HL-60 (cell line): ENCODE measurements around the gene BSG.

Experiments used
- DNase-seq, 2 experiments: peaks; one replicate each; pipeline ENCODE4 v3.0.0-alpha.2; 2010 to 2020; ENCODE audit warnings: low read depth in 1 of 2, low spot score in 1 of 2
- H3K27ac ChIP-seq: fragments of 250-450 bp; sonication (Bioruptor Pico); replicated peaks from 2 replicates; pipeline ENCODE4 v1.5.1; 2020; ENCODE audit warnings: mild to moderate bottlenecking, moderate library complexity
- H3K27me3 ChIP-seq: fragments of 250-450 bp; sonication (Bioruptor Pico); 2 replicates; pipeline ENCODE4 v1.5.1; 2021; ENCODE audit warnings: mild to moderate bottlenecking, moderate library complexity; ENCODE audit not compliant: insufficient read depth, poor library complexity, severe bottlenecking
- H3K4me3 ChIP-seq: replicated peaks from 2 replicates; pipeline ENCODE4 v1.5.1; 2011; ENCODE audit warnings: mild to moderate bottlenecking, control low read depth, low read length; ENCODE audit not compliant: insufficient read depth
- GABPA ChIP-seq: IDR thresholded peaks from 2 replicates; pipeline ENCODE4 v1.6.1; 2012; ENCODE audit warnings: low read depth
- POLR2AphosphoS5 ChIP-seq: IDR thresholded peaks from 2 replicates; pipeline ENCODE4 v1.6.1; 2012; ENCODE audit warnings: low read depth
- SPI1 ChIP-seq: IDR thresholded peaks from 2 replicates; pipeline ENCODE4 v1.6.1; 2012; ENCODE audit warnings: low read depth, mild to moderate bottlenecking, borderline replicate concordance
- TF ChIP-seq, protein P1 (sequence below): IDR thresholded peaks from one replicate; pipeline ENCODE4 v1.5.1; 2011; ENCODE audit warnings: low read length, control low read depth, inconsistent platforms; ENCODE audit not compliant: insufficient read depth
- TF ChIP-seq, protein P2 (sequence below): IDR thresholded peaks from 2 replicates; pipeline ENCODE4 v1.6.1; 2012; ENCODE audit warnings: low read depth; ENCODE audit not compliant: insufficient replicate concordance

Gene BSG

DNA sequence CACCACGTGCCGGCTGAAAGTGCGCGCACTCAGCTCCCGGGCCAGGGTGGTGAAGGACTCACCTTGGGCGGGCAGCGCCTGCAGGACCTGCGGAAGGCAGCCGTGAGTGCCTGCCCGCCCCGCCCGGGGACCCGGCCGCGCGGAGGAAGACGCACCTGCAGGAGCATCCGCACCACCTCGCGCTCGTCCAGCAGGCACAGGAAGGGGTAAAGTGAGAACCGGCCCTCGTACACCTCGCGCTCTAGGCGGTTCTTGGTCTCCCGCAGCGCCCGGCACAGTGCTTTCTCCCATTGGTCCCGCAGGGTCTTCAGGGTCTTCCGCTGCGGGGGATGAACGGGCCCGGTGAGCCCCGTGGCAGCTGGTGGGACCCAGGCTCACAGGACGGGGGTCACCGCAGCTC lies 50.3 kb downstream of the BSG start:
- H3K4me3 ChIP-seq: no peak overlapping the region
- H3K27ac ChIP-seq: no peak overlapping the region
- no peaks in the 10 kb centered on the region for H3K27me3 ChIP-seq
- no peak for TF ChIP-seq SPI1
- TF ChIP-seq, protein P1, sequence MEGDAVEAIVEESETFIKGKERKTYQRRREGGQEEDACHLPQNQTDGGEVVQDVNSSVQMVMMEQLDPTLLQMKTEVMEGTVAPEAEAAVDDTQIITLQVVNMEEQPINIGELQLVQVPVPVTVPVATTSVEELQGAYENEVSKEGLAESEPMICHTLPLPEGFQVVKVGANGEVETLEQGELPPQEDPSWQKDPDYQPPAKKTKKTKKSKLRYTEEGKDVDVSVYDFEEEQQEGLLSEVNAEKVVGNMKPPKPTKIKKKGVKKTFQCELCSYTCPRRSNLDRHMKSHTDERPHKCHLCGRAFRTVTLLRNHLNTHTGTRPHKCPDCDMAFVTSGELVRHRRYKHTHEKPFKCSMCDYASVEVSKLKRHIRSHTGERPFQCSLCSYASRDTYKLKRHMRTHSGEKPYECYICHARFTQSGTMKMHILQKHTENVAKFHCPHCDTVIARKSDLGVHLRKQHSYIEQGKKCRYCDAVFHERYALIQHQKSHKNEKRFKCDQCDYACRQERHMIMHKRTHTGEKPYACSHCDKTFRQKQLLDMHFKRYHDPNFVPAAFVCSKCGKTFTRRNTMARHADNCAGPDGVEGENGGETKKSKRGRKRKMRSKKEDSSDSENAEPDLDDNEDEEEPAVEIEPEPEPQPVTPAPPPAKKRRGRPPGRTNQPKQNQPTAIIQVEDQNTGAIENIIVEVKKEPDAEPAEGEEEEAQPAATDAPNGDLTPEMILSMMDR: no peak
- DNase-seq: no peak

DNA sequence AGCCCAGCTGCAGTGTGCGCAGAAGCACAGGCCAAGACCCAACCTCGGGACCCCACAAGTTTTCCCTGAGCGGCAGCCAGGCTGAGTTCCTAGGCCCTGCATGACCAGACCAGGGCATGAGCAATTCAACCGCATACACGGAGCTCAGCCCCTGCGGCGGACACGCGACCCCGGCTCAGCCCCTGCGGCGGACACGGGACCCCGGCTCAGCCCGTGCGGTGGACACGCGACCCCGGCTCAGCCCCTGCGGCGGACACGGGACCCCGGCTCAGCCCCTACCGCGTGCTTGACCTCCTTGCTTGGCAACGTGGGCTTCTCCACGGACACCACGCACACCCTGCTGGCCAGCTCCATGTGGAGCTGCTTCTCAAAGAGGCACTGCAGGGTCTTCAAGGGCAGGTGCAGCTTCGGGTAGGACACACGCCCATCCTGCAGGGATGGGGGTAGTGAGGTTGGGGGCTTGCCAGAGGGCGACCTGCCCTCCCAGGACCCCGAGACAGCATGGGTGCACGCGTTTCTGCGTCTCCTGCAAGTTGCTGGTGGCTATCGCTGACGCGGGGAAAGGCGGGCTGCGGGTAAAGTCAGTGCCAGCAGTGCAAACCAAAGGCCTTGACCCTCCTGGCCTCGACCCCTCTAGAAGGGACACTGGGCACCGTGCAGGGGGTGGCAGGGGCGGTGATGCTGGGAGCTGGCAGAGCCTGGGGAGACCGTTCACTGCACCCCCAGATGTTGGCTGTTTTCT lies 51.0 kb downstream of the BSG start:
- Histone ChIP-seq H3K4me3 (no peak overlapping the region), H3K27ac (no peak overlapping the region), H3K27me3 (no peaks in the 10 kb centered on the region)
- DNase-seq: no peak
- TF ChIP-seq, protein P1: no peak
- no peak for TF ChIP-seq GABPA
- no peak for TF ChIP-seq POLR2AphosphoS5
- no peak for TF ChIP-seq SPI1
- TF ChIP-seq, protein P2, sequence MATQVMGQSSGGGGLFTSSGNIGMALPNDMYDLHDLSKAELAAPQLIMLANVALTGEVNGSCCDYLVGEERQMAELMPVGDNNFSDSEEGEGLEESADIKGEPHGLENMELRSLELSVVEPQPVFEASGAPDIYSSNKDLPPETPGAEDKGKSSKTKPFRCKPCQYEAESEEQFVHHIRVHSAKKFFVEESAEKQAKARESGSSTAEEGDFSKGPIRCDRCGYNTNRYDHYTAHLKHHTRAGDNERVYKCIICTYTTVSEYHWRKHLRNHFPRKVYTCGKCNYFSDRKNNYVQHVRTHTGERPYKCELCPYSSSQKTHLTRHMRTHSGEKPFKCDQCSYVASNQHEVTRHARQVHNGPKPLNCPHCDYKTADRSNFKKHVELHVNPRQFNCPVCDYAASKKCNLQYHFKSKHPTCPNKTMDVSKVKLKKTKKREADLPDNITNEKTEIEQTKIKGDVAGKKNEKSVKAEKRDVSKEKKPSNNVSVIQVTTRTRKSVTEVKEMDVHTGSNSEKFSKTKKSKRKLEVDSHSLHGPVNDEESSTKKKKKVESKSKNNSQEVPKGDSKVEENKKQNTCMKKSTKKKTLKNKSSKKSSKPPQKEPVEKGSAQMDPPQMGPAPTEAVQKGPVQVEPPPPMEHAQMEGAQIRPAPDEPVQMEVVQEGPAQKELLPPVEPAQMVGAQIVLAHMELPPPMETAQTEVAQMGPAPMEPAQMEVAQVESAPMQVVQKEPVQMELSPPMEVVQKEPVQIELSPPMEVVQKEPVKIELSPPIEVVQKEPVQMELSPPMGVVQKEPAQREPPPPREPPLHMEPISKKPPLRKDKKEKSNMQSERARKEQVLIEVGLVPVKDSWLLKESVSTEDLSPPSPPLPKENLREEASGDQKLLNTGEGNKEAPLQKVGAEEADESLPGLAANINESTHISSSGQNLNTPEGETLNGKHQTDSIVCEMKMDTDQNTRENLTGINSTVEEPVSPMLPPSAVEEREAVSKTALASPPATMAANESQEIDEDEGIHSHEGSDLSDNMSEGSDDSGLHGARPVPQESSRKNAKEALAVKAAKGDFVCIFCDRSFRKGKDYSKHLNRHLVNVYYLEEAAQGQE: no peak

DNA sequence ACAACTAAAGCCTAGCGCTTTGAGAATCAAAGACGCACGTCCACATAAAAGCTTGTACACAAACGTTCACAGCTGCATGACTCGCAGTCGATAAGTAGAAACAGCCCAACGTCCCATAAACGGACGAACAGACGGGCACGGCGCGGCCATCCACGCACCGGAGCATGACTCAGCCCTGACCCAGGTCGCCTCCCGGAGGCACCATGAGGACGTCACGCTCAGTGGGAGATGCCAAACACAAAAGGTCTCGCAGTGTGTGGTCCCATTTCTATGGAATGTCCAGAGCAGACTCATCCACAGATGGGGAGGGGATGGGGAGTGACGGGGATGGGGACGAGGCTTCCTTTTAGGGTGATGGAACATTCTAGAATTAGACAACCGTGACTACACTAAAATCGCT lies 51.6 kb downstream of the BSG start:
- no peak for DNase-seq
- Histone ChIP-seq H3K27me3 (no peaks in the 10 kb centered on the region), H3K4me3 (no peak overlapping the region), H3K27ac (no peak overlapping the region)
- TF ChIP-seq, protein P2: no peak
- TF ChIP-seq GABPA: no peak
- TF ChIP-seq, protein P1: no peak
- no peak for TF ChIP-seq SPI1
- no peak for TF ChIP-seq POLR2AphosphoS5
